Neural cell (in vitro differentiated cells): ENCODE data around the gene NCAPD3. TPM values are rescaled to one million over a fixed set of nuclear protein-coding genes. Genes with fewer than 3 reads are reported as not detected.
A peak's percentile ranks its signal among the peaks of the same experiment; 100 is the strongest.
"Not testable (repeated sequence)": the region's sequence is repeated elsewhere in the genome, so short reads cannot be mapped to it uniquely, and the experiment has no call there.

Experiments used
- H2AFZ ChIP-seq: fragments of 200-600, 300-800 bp; sonication (generic), shearing (Covaris generic); 2 replicates; pipeline ENCODE4 v1.6.0; 2014; ENCODE audit warnings: low read depth, mild to moderate bottlenecking, antibody characterized with exemption, low read length, moderate library complexity
- H3F3A ChIP-seq: fragments of 200-600 bp; shearing (Covaris generic); 2 replicates; pipeline ENCODE4 v1.6.1; 2016; ENCODE audit warnings: mild to moderate bottlenecking, moderate library complexity, mixed read lengths, antibody characterized with exemption, low read length; ENCODE audit not compliant: insufficient read depth, poor library complexity, severe bottlenecking
- H3K27ac ChIP-seq: fragments of 200-600, 300-800 bp; sonication (generic), shearing (Covaris generic); 2 replicates; pipeline ENCODE4 v1.5.1; 2014; ENCODE audit warnings: mild to moderate bottlenecking, low read length, moderate library complexity
- H3K27me3 ChIP-seq: fragments of 300-800, 200-600 bp; sonication (generic), shearing (Covaris generic); 2 replicates; pipeline ENCODE4 v1.6.0; 2014; ENCODE audit warnings: mild to moderate bottlenecking, low read depth, low read length, moderate library complexity; ENCODE audit not compliant: insufficient read depth
- H3K36me3 ChIP-seq: fragments of 300-800, 200-600 bp; sonication (generic), shearing (Covaris generic); 2 replicates; pipeline ENCODE4 v1.5.1; 2014; ENCODE audit warnings: mild to moderate bottlenecking, antibody characterized with exemption, low read length, moderate library complexity; ENCODE audit not compliant: insufficient read depth
- H3K4me2 ChIP-seq: fragments of 300-800, 200-600 bp; sonication (generic), shearing (Covaris generic); 2 replicates; pipeline ENCODE4 v1.6.0; 2014; ENCODE audit warnings: mild to moderate bottlenecking, low read length
- H3K4me3 ChIP-seq: fragments of 300-800, 200-600 bp; sonication (generic), shearing (Covaris generic); 2 replicates; pipeline ENCODE4 v1.5.1; 2014; ENCODE audit warnings: mild to moderate bottlenecking, low read length, moderate library complexity
- H3K79me2 ChIP-seq: fragments of 200-600 bp; shearing (Covaris generic); replicated peaks from 2 replicates; pipeline ENCODE4 v1.6.0; 2014; ENCODE audit warnings: mild to moderate bottlenecking, low read length, moderate library complexity; ENCODE audit not compliant: insufficient read depth
- H3K9ac ChIP-seq: fragments of 300-800, 200-600 bp; sonication (generic), shearing (Covaris generic); 2 replicates; pipeline ENCODE4 v1.6.1; 2016; ENCODE audit warnings: mild to moderate bottlenecking, low read length, mixed read lengths
- H3K9me2 ChIP-seq: fragments of 200-600 bp; shearing (Covaris generic); 2 replicates; pipeline ENCODE4 v1.6.1; 2016; ENCODE audit warnings: mild to moderate bottlenecking, low read length, mixed read lengths; ENCODE audit not compliant: insufficient read depth
- H3K9me3 ChIP-seq: fragments of 200-600, 300-800 bp; sonication (generic), shearing (Covaris generic); 2 replicates; pipeline ENCODE4 v1.6.1; 2016; ENCODE audit warnings: mild to moderate bottlenecking, mixed run types, low read length, moderate library complexity, mixed read lengths
- H4K20me1 ChIP-seq: fragments of 200-600 bp; shearing (Covaris generic); 2 replicates; pipeline ENCODE4 v1.6.1; 2016; ENCODE audit warnings: mild to moderate bottlenecking, mixed run types; ENCODE audit not compliant: insufficient read depth
- CTCF ChIP-seq: fragments of 450-650 bp; IDR thresholded peaks from 2 replicates; pipeline ENCODE4 v1.5.1; 2014; ENCODE audit warnings: antibody characterized with exemption, mild to moderate bottlenecking, moderate library complexity; ENCODE audit not compliant: poor library complexity, severe bottlenecking
- EP300 ChIP-seq: fragments of 450-650 bp; conservative IDR thresholded peaks from 2 replicates; pipeline ENCODE4 v1.6.1; 2014; ENCODE audit warnings: antibody characterized with exemption, mild to moderate bottlenecking, moderate library complexity; ENCODE audit not compliant: poor library complexity, severe bottlenecking
- MXI1 ChIP-seq: fragments of 450-650 bp; conservative IDR thresholded peaks from 2 replicates; pipeline ENCODE4 v1.6.1; 2014; ENCODE audit warnings: antibody characterized with exemption, mild to moderate bottlenecking; ENCODE audit not compliant: poor library complexity, severe bottlenecking
- POLR2AphosphoS5 ChIP-seq: IDR thresholded peaks from 2 replicates; pipeline ENCODE4 v1.6.1; 2012
- RAD21 ChIP-seq: fragments of 450-650 bp; conservative IDR thresholded peaks from 2 replicates; pipeline ENCODE4 v1.6.1; 2014; ENCODE audit warnings: antibody characterized with exemption, mild to moderate bottlenecking, moderate library complexity
- REST ChIP-seq: IDR thresholded peaks from 2 replicates; pipeline ENCODE4 v1.6.1; 2012; ENCODE audit warnings: borderline replicate concordance
- SMC3 ChIP-seq: fragments of 450-650 bp; conservative IDR thresholded peaks from 2 replicates; pipeline ENCODE4 v1.6.1; 2014; ENCODE audit warnings: antibody characterized with exemption, mild to moderate bottlenecking, moderate library complexity; ENCODE audit not compliant: poor library complexity
- TAF1 ChIP-seq: IDR thresholded peaks from 2 replicates; pipeline ENCODE4 v1.6.1; 2012; ENCODE audit warnings: low read depth
- polyA plus RNA-seq: library from polyadenylated mRNA; depleted of rRNA; stranded (reverse); fragments of >200 nt; gene quantifications from 2 replicates; pipeline ENCODE4 v1.2.3, GENCODE V29; 2014

Gene NCAPD3
- polyA plus RNA-seq, 1 donor from 2014 or later = 11.9 TPM

GRCh38 chr11:134118006-134118405, 105.8 kb downstream of the NCAPD3 start:
- Histone ChIP-seq H3K27me3 (no peaks in the 10 kb centered on the region), H3F3A (no peaks in the 10 kb centered on the region), H3K9me2 (no peaks in the 10 kb centered on the region), H3K36me3 (no peaks in the 10 kb centered on the region), H3K4me3 (peak overlapping the region; percentile 19), H3K79me2 (peaks cover 32% of the 10 kb centered on the region), H2AFZ (no peak overlapping the region), H3K9me3 (no peaks in the 10 kb centered on the region), H3K9ac (no peak overlapping the region), H4K20me1 (no peaks in the 10 kb centered on the region), H3K4me2 (no peak overlapping the region), H3K27ac (peak overlapping the region; percentile 19)
- TF ChIP-seq TAF1 = no peak
- TF ChIP-seq SMC3 = no peak
- no peak for TF ChIP-seq EP300
- no peak for TF ChIP-seq REST

- Histone ChIP-seq H3K27me3 (no peaks in the 10 kb centered on the region), H3K4me2 (no peak overlapping the region), H3K9ac (no peak overlapping the region), H3F3A (no peaks in the 10 kb centered on the region), H3K27ac (no peak overlapping the region), H3K9me3 (no peaks in the 10 kb centered on the region), H3K79me2 (peaks cover 32% of the 10 kb centered on the region), H4K20me1 (no peaks in the 10 kb centered on the region), H3K4me3 (no peak overlapping the region), H3K9me2 (no peaks in the 10 kb centered on the region), H2AFZ (no peak overlapping the region), H3K36me3 (peaks cover 6% of the 10 kb centered on the region)
- TF ChIP-seq EP300 (no peak), RAD21 (no peak), MXI1 (no peak), REST (no peak), SMC3 (no peak), POLR2AphosphoS5 (no peak), CTCF (no peak), TAF1 (no peak)
Observed at GRCh38 chr11:134116210-134116609, 107.6 kb downstream of the NCAPD3 start.

DNA sequence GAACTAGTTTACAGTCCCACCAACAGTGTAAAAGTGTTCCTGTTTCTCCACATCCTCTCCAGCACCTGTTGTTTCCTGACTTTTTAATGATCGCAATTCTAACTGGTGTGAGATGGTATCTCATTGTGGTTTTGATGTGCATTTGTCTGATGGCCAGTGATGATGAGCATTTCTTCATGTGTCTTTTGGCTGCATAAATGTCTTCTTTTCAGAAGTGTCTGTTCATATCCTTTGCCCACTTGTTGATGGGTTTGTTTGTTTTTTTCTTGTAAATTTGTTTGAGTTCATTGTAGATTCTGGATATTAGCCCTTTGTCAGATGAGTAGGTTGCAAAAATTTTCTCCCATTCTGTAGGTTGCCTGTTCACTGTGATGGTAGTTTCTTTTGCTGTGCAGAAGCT, 110.0 kb downstream of the NCAPD3 start:
- H3K9me2 ChIP-seq, H3K27me3 ChIP-seq, H3K27ac ChIP-seq, H3K9me3 ChIP-seq, H3K4me2 ChIP-seq, H3K4me3 ChIP-seq, H2AFZ ChIP-seq, H3K36me3 ChIP-seq, H3F3A ChIP-seq, H4K20me1 ChIP-seq, H3K9ac ChIP-seq: not testable (repeated sequence)
- H3K79me2 ChIP-seq = peaks cover 25% of the 10 kb centered on the region
